Ishikawa (cell line): Measurements from ENCODE around the gene ABCF2.

Experiments
- CEBPB ChIP-seq: IDR thresholded peaks from 2 replicates; pipeline ENCODE4 v1.6.1; 2012
- CREB1 ChIP-seq: IDR thresholded peaks from 2 replicates; pipeline ENCODE4 v1.6.1; 2012; ENCODE audit warnings: low read depth
- EGR1 ChIP-seq: IDR thresholded peaks from 2 replicates; pipeline ENCODE4 v1.6.1; 2012
- EP300 ChIP-seq: IDR thresholded peaks from 2 replicates; pipeline ENCODE4 v1.6.1; 2012; ENCODE audit warnings: borderline replicate concordance
- FOXM1 ChIP-seq: IDR thresholded peaks from 2 replicates; pipeline ENCODE4 v1.6.1; 2012; ENCODE audit warnings: low read depth, borderline replicate concordance
- MAX ChIP-seq: IDR thresholded peaks from 2 replicates; pipeline ENCODE4 v1.6.1; 2012
- RAD21 ChIP-seq: IDR thresholded peaks from 2 replicates; pipeline ENCODE4 v1.6.1; 2012; ENCODE audit warnings: low read depth
- TAF1 ChIP-seq: IDR thresholded peaks from 2 replicates; pipeline ENCODE4 v1.6.1; 2012; ENCODE audit warnings: low read depth, mild to moderate bottlenecking
- TCF12 ChIP-seq: IDR thresholded peaks from 2 replicates; pipeline ENCODE4 v1.6.1; 2012; ENCODE audit warnings: low read depth
- USF1 ChIP-seq: IDR thresholded peaks from 2 replicates; pipeline ENCODE4 v1.6.1; 2012

GRCh38 chr7:151235091-151235787 is 8.2 kb upstream of the ABCF2 start:
- TF ChIP-seq CREB1: no peak
- no peak for TF ChIP-seq MAX
- TF ChIP-seq TAF1: no peak
- no peak for TF ChIP-seq EP300
- TF ChIP-seq EGR1: no peak
- no peak for TF ChIP-seq USF1
- TF ChIP-seq TCF12: no peak
- TF ChIP-seq CEBPB: no peak
- no peak for TF ChIP-seq FOXM1
- no peak for TF ChIP-seq RAD21
